OCI-LY7 (cell line): ENCODE measurements around the gene PITPNC1.

ENCODE experiments used
- EZH2phosphoT487 ChIP-seq: fragments of 200-600 bp; sonication (generic); IDR thresholded peaks from 2 replicates; pipeline ENCODE4 v1.6.1; 2018; ENCODE audit warnings: low read depth, borderline replicate concordance, mild to moderate bottlenecking, mixed run types, antibody characterized with exemption, low read length, moderate library complexity, mixed read lengths
- TF ChIP-seq, protein P1 (sequence below): fragments of 200-600 bp; sonication (generic); conservative IDR thresholded peaks from 2 replicates; pipeline ENCODE4 v1.5.1; 2014; ENCODE audit warnings: mild to moderate bottlenecking, antibody characterized with exemption, low read length, moderate library complexity, mixed read lengths

DNA sequence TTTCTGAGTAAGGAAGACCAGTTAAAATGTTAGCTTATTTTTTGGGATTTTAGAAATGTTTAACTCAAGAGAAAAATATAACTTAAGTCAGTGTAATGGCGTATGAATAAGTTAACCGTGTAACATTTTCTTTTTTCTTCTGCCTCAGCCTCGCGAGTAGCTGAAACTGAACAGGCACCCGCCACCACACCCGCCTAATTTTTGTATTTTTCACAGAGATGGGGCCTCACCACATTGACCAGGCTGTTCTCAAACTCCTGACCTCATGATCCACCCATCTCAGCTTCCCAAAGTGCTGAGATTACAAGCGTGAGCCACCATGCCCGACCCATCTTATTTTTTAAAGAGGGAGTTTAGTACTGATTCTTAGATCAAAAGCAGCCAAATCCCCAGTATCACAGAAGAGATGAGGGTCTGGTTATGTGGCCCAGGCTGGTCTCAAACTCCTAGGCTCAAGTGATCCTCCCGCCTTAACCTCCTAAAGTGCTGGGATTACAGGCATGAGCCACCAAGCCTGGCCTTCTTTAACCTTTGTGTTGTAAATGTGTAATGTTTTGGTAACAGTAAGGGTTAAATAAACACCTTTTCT is 16.8 kb downstream of the PITPNC1 start:
- TF ChIP-seq, protein P1, sequence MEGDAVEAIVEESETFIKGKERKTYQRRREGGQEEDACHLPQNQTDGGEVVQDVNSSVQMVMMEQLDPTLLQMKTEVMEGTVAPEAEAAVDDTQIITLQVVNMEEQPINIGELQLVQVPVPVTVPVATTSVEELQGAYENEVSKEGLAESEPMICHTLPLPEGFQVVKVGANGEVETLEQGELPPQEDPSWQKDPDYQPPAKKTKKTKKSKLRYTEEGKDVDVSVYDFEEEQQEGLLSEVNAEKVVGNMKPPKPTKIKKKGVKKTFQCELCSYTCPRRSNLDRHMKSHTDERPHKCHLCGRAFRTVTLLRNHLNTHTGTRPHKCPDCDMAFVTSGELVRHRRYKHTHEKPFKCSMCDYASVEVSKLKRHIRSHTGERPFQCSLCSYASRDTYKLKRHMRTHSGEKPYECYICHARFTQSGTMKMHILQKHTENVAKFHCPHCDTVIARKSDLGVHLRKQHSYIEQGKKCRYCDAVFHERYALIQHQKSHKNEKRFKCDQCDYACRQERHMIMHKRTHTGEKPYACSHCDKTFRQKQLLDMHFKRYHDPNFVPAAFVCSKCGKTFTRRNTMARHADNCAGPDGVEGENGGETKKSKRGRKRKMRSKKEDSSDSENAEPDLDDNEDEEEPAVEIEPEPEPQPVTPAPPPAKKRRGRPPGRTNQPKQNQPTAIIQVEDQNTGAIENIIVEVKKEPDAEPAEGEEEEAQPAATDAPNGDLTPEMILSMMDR, result no peak
- TF ChIP-seq EZH2phosphoT487, result no peak
